GM19351 (cell line): ENCODE data around the gene DNAH6.

Source experiments
- ATAC-seq: cut with Tn5 transposase; IDR thresholded peaks from one replicate; pipeline ENCODE4 v1.9.1; 2021; ENCODE audit warnings: mild to moderate bottlenecking, moderate library complexity; ENCODE audit not compliant: unreplicated experiment

DNAH6 gene

GRCh38 chr2:84830758-84831500 is 314.6 kb downstream of the DNAH6 start:
- ATAC-seq: no peak

- peak; percentile 74 for ATAC-seq
Measured at GRCh38 chr2:84832772-84833461, 316.6 kb downstream of the DNAH6 start.

GRCh38 chr2:84833481-84834150 is 317.3 kb downstream of the DNAH6 start:
- no peak for ATAC-seq

- ATAC-seq: no peak
Measured at GRCh38 chr2:84836215-84836614, 319.9 kb downstream of the DNAH6 start.

- ATAC-seq: no peak
Measured at GRCh38 chr2:84838434-84839145, 322.3 kb downstream of the DNAH6 start.

- no peak for ATAC-seq
Measured at GRCh38 chr2:84839851-84840250, 323.6 kb downstream of the DNAH6 start.

- no peak for ATAC-seq
Measured at GRCh38 chr2:84840306-84840705, 324.0 kb downstream of the DNAH6 start.

- no peak for ATAC-seq
Measured at GRCh38 chr2:84841577-84841976, 325.3 kb downstream of the DNAH6 start.

- ATAC-seq: no peak
Measured at GRCh38 chr2:84844141-84844540, 327.8 kb downstream of the DNAH6 start.

- ATAC-seq: peak; percentile 54
Measured at GRCh38 chr2:84846041-84846663, 329.9 kb downstream of the DNAH6 start.

- no peak for ATAC-seq
Measured at GRCh38 chr2:84846741-84847142, 330.4 kb downstream of the DNAH6 start.

- ATAC-seq: no peak
Measured at GRCh38 chr2:84847326-84848050, 331.2 kb downstream of the DNAH6 start.

- no peak for ATAC-seq
Measured at GRCh38 chr2:84849271-84849952, 333.1 kb downstream of the DNAH6 start.

- no peak for ATAC-seq
Measured at GRCh38 chr2:84850471-84850870, 334.2 kb downstream of the DNAH6 start.

GRCh38 chr2:84851876-84852275 is 335.6 kb downstream of the DNAH6 start:
- ATAC-seq: no peak

- ATAC-seq: no peak
Measured at GRCh38 chr2:84854850-84855249, 338.6 kb downstream of the DNAH6 start.

- no peak for ATAC-seq
Measured at GRCh38 chr2:84855731-84856130, 339.4 kb downstream of the DNAH6 start.

GRCh38 chr2:84856787-84857186 is 340.5 kb downstream of the DNAH6 start:
- ATAC-seq: peak; percentile 86

- ATAC-seq: no peak
Measured at GRCh38 chr2:84857566-84857965, 341.3 kb downstream of the DNAH6 start.

GRCh38 chr2:84858123-84858522 is 341.8 kb downstream of the DNAH6 start:
- ATAC-seq: no peak
